Fibroblast of lung (primary cell): ENCODE results near the gene R3HDM4.

Experiments used
- EZH2 ChIP-seq: IDR thresholded peaks from 2 replicates; pipeline ENCODE4 v1.5.1; 2012; ENCODE audit warnings: low read length, control low read depth, mild to moderate bottlenecking; ENCODE audit errors: missing control alignments
- TF ChIP-seq, protein P1 (sequence below), 2 donors: IDR thresholded peaks in 1 of 2; conservative IDR thresholded peaks in 1 of 2; 1 replicate in 1 of 2; 2 replicates in 1 of 2; pipeline ENCODE4 v1.5.1; 2011 to 2012; ENCODE audit warnings: low read length in 2 of 2, control low read depth in 1 of 2, inconsistent platforms in 1 of 2, low read depth in 1 of 2, mild to moderate bottlenecking in 1 of 2

DNA sequence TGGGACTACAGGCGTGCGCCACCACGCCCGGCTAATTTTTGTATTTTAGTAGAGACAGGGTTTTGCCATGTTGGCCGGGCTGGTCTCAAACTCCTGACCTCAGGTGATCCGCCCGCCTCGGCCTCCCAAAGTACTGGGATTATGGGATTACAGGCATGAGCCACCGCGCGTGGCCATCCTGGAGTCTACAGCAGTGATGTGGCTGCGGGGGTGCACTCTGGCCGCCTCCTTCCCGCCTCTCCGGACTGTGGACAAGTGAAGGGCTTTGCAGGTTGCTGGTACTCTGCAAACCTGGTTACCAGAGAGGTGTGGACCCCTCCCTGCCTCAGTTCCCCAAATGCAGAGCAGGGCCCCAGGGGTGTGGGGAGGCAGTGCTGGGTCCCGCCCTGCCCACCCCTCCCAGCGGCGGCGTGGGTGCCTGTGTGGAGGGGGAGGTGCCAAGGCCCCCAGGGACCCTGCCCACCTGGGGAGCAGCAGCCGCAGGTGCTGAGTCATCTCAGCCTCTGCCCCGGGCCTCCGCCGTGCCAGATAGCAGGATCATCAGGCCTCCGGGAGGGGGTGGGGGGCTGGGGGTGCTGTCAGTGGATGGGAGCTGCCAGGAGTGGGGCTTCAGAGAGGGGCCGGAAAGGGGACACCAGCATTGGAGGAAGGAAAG lies 36.0 kb upstream of the R3HDM4 start:
- TF ChIP-seq, protein P1, sequence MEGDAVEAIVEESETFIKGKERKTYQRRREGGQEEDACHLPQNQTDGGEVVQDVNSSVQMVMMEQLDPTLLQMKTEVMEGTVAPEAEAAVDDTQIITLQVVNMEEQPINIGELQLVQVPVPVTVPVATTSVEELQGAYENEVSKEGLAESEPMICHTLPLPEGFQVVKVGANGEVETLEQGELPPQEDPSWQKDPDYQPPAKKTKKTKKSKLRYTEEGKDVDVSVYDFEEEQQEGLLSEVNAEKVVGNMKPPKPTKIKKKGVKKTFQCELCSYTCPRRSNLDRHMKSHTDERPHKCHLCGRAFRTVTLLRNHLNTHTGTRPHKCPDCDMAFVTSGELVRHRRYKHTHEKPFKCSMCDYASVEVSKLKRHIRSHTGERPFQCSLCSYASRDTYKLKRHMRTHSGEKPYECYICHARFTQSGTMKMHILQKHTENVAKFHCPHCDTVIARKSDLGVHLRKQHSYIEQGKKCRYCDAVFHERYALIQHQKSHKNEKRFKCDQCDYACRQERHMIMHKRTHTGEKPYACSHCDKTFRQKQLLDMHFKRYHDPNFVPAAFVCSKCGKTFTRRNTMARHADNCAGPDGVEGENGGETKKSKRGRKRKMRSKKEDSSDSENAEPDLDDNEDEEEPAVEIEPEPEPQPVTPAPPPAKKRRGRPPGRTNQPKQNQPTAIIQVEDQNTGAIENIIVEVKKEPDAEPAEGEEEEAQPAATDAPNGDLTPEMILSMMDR (conservative IDR thresholded peaks at IDR 0.05 in 1 of 2, IDR thresholded peaks at IDR 0.05 in 1 of 2; ENCODE audit: low read depth in 1 of 2, low read length in 2 of 2), result no peak
- no peak for TF ChIP-seq EZH2
